ENCODE data around the gene GHRHR.

GRCh38 chr7:30934732-30935568 lies 28.8 kb upstream of the GHRHR start:
- TF ChIP-seq CTCF (IDR thresholded peaks at IDR 0.05), result no peak
- TF ChIP-seq EZH2 (IDR thresholded peaks at IDR 0.05; ENCODE audit: borderline replicate concordance, insufficient read depth, low read depth, low read length, poor library complexity, severe bottlenecking), result no peak

All from B cell (primary cell).